Stimulated activated CD4-positive, alpha-beta T cell treated with anti-CD3 and anti-CD28 coated beads, Interleukin-4, amount 100 ng/mL, for 48 hours (primary cell): Measurements from ENCODE around the gene GAMT.

ENCODE experiments used
- DNase-seq, 2 donors: peaks; one replicate each; pipeline ENCODE4 v3.0.0-alpha.2; 2020; ENCODE audit warnings: low read depth in 2 of 2

Gene GAMT

GRCh38 chr19:1385816-1386215 is 15.5 kb downstream of the GAMT start:
- DNase-seq = no peak

- DNase-seq = no peak
Observed at GRCh38 chr19:1384478-1385110, 16.7 kb downstream of the GAMT start.

GRCh38 chr19:1384085-1384462 is 17.3 kb downstream of the GAMT start:
- no peak for DNase-seq

GRCh38 chr19:1383312-1384084 is 17.8 kb downstream of the GAMT start, which contains the start of gene NDUFS7:
Gene NDUFS7 (plus strand): TSS chr19:1383907. CDS start chr19:1383927, 20 bp downstream.
- DNase-seq = peak; percentile 87 to 95

GRCh38 chr19:1383017-1383311 is 18.4 kb downstream of the GAMT start:
- no peak for DNase-seq

- DNase-seq = no peak
Observed at GRCh38 chr19:1382250-1382649, 19.1 kb downstream of the GAMT start.

- no peak for DNase-seq
Observed at GRCh38 chr19:1379961-1380489, 21.3 kb downstream of the GAMT start.

GRCh38 chr19:1379126-1379905 is 22.0 kb downstream of the GAMT start:
- no peak for DNase-seq

- no peak for DNase-seq
Observed at GRCh38 chr19:1377965-1378785, 23.2 kb downstream of the GAMT start.

- no peak for DNase-seq
Observed at GRCh38 chr19:1377176-1377964, 24.0 kb downstream of the GAMT start.

GRCh38 chr19:1376415-1376805 is 24.9 kb downstream of the GAMT start:
- no peak for DNase-seq

- DNase-seq = no peak
Observed at GRCh38 chr19:1374250-1374577, 27.1 kb downstream of the GAMT start.

GRCh38 chr19:1373534-1374249 is 27.6 kb downstream of the GAMT start:
- no peak for DNase-seq

GRCh38 chr19:1373042-1373533 is 28.3 kb downstream of the GAMT start:
- DNase-seq = no peak

GRCh38 chr19:1370579-1371361 is 30.6 kb downstream of the GAMT start:
- DNase-seq = no peak

GRCh38 chr19:1369214-1369805 is 32.0 kb downstream of the GAMT start:
- no peak for DNase-seq

GRCh38 chr19:1366899-1367870 is 34.2 kb downstream of the GAMT start:
- DNase-seq = no peak

GRCh38 chr19:1366296-1366695 is 35.0 kb downstream of the GAMT start:
- DNase-seq = no peak
